GM12878 (cell line): ENCODE data around the gene PLG.

Source experiments
- ATF2 ChIP-seq: IDR thresholded peaks from 2 replicates; pipeline ENCODE4 v1.6.1; 2012; ENCODE audit warnings: low read length, inconsistent platforms
- BACH1 ChIP-seq: fragments of 450-650 bp; IDR thresholded peaks from 2 replicates; pipeline ENCODE4 v1.6.1; 2017; ENCODE audit warnings: mild to moderate bottlenecking, borderline replicate concordance
- BRCA1 ChIP-seq: IDR thresholded peaks from 2 replicates; pipeline ENCODE4 v1.6.1; 2011; ENCODE audit warnings: low read depth, low read length, improper control_type of control experiment
- CTCF ChIP-seq, 3 experiments: IDR thresholded peaks in 2 of 3; conservative IDR thresholded peaks in 1 of 3; 2 replicates each; pipeline ENCODE4 v1.5.1; 2011; ENCODE audit warnings: low read depth in 3 of 3, low read length in 3 of 3, mild to moderate bottlenecking in 3 of 3, control low read depth in 2 of 3, moderate library complexity in 2 of 3, inconsistent platforms in 1 of 3, mixed read lengths in 1 of 3; ENCODE audit not compliant: control insufficient read depth in 2 of 3, insufficient read depth in 1 of 3; ENCODE audit errors: extremely low read depth in 1 of 3
- MAX ChIP-seq: IDR thresholded peaks from 2 replicates; pipeline ENCODE4 v1.6.1; 2012; ENCODE audit warnings: low read depth, low read length, improper control_type of control experiment
- POLR2AphosphoS5 ChIP-seq: IDR thresholded peaks from 2 replicates; pipeline ENCODE4 v1.6.1; 2011; ENCODE audit warnings: mild to moderate bottlenecking, low read length, inconsistent platforms
- SKIL ChIP-seq: fragments of 450-650 bp; IDR thresholded peaks from 2 replicates; pipeline ENCODE4 v1.6.1; 2017; ENCODE audit warnings: mild to moderate bottlenecking, low read depth, inconsistent platforms; ENCODE audit not compliant: poor library complexity, severe bottlenecking
- USF1 ChIP-seq: IDR thresholded peaks from 2 replicates; pipeline ENCODE4 v1.6.1; 2011; ENCODE audit warnings: borderline replicate concordance, low read depth, mild to moderate bottlenecking, moderate library complexity, mixed read lengths, low read length; ENCODE audit not compliant: insufficient read depth; ENCODE audit errors: extremely low read length
- ZNF274 ChIP-seq: IDR thresholded peaks from one replicate; pipeline ENCODE4 v1.8.0; 2011; ENCODE audit not compliant: insufficient read length, insufficient read depth

- TF ChIP-seq CTCF (IDR thresholded peaks at IDR 0.05 in 2 of 3, conservative IDR thresholded peaks at IDR 0.05 in 1 of 3; ENCODE audit: control insufficient read depth in 2 of 3, extremely low read depth in 1 of 3, insufficient read depth in 1 of 3, low read depth in 3 of 3, low read length in 3 of 3) (no peak), SKIL (no peak), BRCA1 (no peak), ATF2 (no peak), POLR2AphosphoS5 (no peak), ZNF274 (no peak), BACH1 (no peak), USF1 (no peak), MAX (no peak)
Observed at GRCh38 chr6:160795721-160796120, 93.7 kb downstream of the PLG start.
